GM10266 (cell line): Measurements from ENCODE around the gene ARMC6.

ENCODE experiments used
- DNase-seq: peaks from one replicate; pipeline ENCODE4 v3.0.0; 2012; ENCODE audit errors: extremely low spot score
- TF ChIP-seq, protein P1 (sequence below): IDR thresholded peaks from 2 replicates; pipeline ENCODE4 v1.5.1; 2012; ENCODE audit warnings: mild to moderate bottlenecking, low read depth; ENCODE audit not compliant: control insufficient read depth, insufficient read depth; ENCODE audit errors: missing control alignments

Gene ARMC6

DNA sequence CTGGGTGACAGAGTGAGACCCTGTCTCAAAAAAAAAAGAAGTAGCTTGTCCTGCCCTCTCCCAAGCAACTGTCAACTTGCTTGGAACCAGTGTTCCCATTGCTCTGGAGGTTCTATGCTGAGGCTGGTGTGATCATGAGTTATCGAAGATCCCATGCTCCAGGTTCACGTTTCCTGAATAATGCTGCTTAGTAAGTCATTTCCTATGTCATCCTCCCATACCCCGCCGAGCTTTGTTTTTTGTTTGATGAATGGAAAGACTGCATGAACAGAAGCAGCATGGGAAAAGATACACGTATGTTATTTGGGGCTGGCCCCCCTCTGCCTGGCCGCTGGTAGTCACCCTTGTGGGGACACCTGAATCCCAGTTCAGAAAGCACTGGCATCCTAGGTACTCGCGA, 41.7 kb downstream of the ARMC6 start:
- DNase-seq = no peak
- TF ChIP-seq, protein P1, sequence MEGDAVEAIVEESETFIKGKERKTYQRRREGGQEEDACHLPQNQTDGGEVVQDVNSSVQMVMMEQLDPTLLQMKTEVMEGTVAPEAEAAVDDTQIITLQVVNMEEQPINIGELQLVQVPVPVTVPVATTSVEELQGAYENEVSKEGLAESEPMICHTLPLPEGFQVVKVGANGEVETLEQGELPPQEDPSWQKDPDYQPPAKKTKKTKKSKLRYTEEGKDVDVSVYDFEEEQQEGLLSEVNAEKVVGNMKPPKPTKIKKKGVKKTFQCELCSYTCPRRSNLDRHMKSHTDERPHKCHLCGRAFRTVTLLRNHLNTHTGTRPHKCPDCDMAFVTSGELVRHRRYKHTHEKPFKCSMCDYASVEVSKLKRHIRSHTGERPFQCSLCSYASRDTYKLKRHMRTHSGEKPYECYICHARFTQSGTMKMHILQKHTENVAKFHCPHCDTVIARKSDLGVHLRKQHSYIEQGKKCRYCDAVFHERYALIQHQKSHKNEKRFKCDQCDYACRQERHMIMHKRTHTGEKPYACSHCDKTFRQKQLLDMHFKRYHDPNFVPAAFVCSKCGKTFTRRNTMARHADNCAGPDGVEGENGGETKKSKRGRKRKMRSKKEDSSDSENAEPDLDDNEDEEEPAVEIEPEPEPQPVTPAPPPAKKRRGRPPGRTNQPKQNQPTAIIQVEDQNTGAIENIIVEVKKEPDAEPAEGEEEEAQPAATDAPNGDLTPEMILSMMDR = no peak

DNA sequence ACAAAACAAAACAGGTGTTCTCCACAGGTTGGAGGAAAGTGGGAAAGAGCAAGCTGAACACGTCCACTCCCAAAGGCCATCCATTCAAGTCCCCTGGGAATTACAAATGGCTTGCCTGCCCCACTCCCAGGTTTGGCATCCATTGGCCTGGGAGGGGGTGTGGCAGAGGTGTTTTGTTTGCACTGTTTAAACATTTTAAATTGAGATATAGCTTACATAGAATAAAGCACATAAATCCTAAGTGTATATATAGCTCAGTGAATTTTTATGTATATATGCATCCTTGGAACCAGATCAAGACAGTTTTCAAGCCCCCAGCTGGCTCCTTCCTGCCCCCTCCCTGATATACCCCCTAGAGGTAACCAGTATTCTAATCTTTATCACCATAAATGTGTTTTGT, 43.1 kb downstream of the ARMC6 start:
- DNase-seq = no peak
- TF ChIP-seq, protein P1 = no peak

DNA sequence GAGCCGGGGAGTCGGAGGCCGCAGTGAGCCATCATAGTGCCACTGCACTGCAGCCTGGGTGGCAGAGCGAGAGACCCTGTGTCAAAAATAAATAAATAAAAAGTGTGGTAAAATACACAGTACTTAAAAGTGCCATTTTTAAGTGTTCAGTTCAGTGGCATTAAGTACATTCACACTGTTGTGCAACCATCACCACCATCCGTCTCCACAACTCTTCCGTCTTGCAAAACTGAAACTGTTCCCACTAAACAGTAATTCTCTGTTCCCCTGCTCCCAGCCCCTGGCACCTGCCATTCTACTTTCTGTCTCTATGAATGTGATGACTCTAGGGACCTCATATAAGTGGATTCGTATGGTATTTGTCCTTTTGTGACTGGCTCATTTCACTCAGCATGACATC, 43.7 kb downstream of the ARMC6 start:
- TF ChIP-seq, protein P1 = no peak
- DNase-seq = no peak

DNA sequence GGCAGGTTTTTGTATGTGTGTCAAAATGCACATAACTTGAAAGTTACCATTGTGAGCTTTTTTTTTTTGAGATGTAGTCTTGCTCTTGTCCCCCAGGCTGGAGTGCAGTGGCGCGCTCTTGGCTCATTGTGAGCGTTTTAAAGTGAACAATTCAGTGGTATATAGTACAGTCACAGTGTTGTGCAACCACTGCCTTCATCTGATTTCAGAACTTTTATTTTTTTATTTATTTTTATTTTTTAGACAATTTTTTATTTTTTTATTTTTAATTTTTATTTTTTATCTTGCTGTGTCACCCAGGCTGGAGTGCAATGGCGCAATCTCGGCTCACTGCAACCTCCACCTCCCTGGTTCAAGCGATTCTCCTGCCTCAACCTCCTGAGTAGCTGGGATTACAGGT, 45.4 kb downstream of the ARMC6 start:
- no peak for DNase-seq
- TF ChIP-seq, protein P1 = no peak

DNA sequence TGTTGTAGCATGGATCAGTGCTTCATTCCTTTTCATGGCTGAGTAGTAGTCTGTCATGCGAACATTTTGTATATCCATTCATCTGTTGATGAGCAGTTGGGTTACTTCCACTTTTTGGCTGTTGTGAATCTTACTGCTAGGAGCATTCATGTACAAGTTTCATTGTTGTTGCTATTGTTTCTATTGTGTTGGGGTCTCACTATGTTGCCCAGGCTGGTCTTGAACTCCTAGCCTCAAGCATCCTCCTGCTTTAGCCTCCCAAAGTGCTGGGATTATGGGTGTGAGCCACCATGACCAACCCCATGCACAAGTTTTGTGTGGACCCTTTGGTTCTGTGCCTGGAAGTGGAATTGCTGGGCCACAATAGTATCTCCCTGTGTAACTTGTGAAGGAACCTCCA, 46.2 kb downstream of the ARMC6 start:
- TF ChIP-seq, protein P1 = no peak
- DNase-seq = no peak

DNA sequence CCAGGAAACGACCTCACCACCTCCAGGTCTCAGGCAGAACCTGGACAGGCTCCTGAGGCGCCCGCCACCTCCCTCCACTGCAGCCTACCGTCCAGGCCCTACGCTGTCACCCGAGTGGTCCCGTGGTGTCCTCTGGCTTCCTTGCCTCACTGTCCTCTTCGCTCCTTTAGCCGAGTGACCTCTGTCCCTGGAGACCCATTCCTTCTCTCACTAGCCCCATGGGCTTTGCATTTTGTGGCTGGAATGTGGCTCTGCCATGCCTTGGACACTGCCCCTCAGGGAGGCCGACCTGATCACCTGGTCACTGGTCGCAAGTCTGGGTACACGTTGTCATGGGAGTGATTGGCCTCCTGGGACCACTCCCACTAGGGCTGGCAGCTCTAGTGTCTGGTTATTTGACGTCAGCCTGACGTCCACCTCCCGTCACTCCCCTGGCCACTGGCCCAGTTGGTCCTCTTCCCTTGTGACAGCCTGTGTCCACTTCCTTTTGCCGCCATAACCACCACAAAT, 48.3 kb downstream of the ARMC6 start:
- TF ChIP-seq, protein P1 = no peak

DNA sequence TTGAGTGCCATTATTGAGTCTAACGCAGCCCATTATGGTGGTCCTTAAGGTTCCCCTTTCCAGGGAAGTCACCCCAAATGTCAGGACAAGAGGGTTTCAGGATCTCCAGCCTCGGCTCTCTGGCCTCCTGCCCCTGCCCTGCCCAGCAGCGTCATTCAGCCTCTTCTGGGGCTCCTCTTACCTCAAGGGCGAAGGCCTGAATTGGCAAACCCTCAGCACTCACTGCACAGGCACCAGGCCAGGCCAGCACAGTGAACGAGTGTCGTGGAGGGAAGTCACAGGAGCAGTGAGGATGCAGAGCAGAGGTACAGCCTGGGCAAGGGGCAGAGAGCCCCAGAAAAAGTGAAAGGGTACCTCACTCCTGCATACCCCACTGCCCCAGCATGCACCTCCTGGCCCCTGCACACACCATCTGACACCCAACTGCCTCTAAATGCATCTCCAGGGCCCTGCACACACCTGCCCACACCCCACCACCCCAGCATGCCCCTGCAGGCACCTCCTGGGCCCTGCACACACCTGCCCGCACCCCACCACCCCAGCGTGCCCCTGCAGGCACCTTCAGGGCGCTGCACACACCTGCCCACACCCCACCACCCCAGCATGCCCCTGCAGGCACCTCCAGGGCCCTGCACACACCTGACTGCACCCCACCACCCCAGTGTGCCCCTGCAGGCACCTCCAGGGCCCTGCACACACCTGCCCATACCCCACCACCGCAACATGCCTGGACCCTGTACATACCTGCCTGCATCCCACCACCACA, 50.2 kb downstream of the ARMC6 start:
- no peak for DNase-seq
- TF ChIP-seq, protein P1 = no peak

More for the DNA sequence above, 48.3 kb downstream of the ARMC6 start:
- DNase-seq = no peak
